Subcutaneous abdominal adipose tissue (tissue), 5 donors: ENCODE results near the gene GALNT4.
A peak's percentile ranks its signal among the peaks of the same experiment; 100 is the strongest.

Experiments used
- H3K27ac ChIP-seq: one replicate; pipeline ENCODE4 v1.7.0; 2013; ENCODE audit warnings: low read depth, mild to moderate bottlenecking, inconsistent platforms, low read length, moderate library complexity
- H3K27me3 ChIP-seq, 5 donors: one replicate each; pipeline ENCODE4 v1.7.0; 2013; ENCODE audit warnings: low read length in 5 of 5, inconsistent platforms in 1 of 5; ENCODE audit not compliant: control insufficient read depth in 5 of 5, insufficient read depth in 4 of 5
- H3K36me3 ChIP-seq, 5 donors: one replicate each; pipeline ENCODE4 v1.7.0; 2013; ENCODE audit warnings: low read length in 5 of 5; ENCODE audit not compliant: control insufficient read depth in 5 of 5, insufficient read depth in 5 of 5
- H3K4me1 ChIP-seq, 5 donors: one replicate each; pipeline ENCODE4 v1.7.0; 2013; ENCODE audit warnings: low read length in 5 of 5, mild to moderate bottlenecking in 3 of 5, moderate library complexity in 1 of 5; ENCODE audit not compliant: control insufficient read depth in 5 of 5, insufficient read depth in 5 of 5
- H3K4me3 ChIP-seq, 5 donors: one replicate each; pipeline ENCODE4 v1.7.0; 2013; ENCODE audit warnings: low read length in 5 of 5, low read depth in 1 of 5
- H3K9ac ChIP-seq, 5 donors: one replicate each; pipeline ENCODE4 v1.7.0; 2013; ENCODE audit warnings: low read length in 5 of 5, mild to moderate bottlenecking in 4 of 5, moderate library complexity in 3 of 5
- H3K9me3 ChIP-seq, 5 donors: one replicate each; pipeline ENCODE4 v1.7.0; 2013; ENCODE audit warnings: low read length in 5 of 5; ENCODE audit not compliant: control insufficient read depth in 5 of 5
- donor health status: healthy.
- donor health status: healthy.
- donor health status: healthy.
- donor health status: healthy.
- donor health status: healthy.

Gene GALNT4

GRCh38 chr12:89538897-89539296 lies 14.3 kb upstream of the GALNT4 start:
- H3K27me3 ChIP-seq: no peaks in the 10 kb centered on the region
- peaks cover 0 to 7% (median 7%) of the 10 kb centered on the region in 5 donors for H3K4me1 ChIP-seq
- H3K27ac ChIP-seq: no peak overlapping the region
- no peak overlapping the region for H3K9ac ChIP-seq
- no peak overlapping the region for H3K4me3 ChIP-seq
- H3K9me3 ChIP-seq: no peaks in the 10 kb centered on the region
- peaks cover 0 to 8% (median 0%) of the 10 kb centered on the region in 5 donors for H3K36me3 ChIP-seq

GRCh38 chr12:89537389-89537788 lies 12.8 kb upstream of the GALNT4 start:
- no peak overlapping the region for H3K9ac ChIP-seq
- no peaks in the 10 kb centered on the region for H3K9me3 ChIP-seq
- no peaks in the 10 kb centered on the region for H3K4me1 ChIP-seq
- H3K36me3 ChIP-seq: peaks cover 0 to 8% (median 0%) of the 10 kb centered on the region in 5 donors
- no peak overlapping the region for H3K4me3 ChIP-seq
- no peaks in the 10 kb centered on the region for H3K27me3 ChIP-seq
- no peak overlapping the region for H3K27ac ChIP-seq

- Histone ChIP-seq H3K9ac (no peak overlapping the region), H3K4me1 (peaks cover 0 to 13% (median 10%) of the 10 kb centered on the region in 5 donors), H3K27ac (no peak overlapping the region), H3K36me3 (no peaks in the 10 kb centered on the region), H3K4me3 (no peak overlapping the region), H3K27me3 (no peaks in the 10 kb centered on the region), H3K9me3 (no peaks in the 10 kb centered on the region)
Observed at GRCh38 chr12:89529738-89530137, 5.1 kb upstream of the GALNT4 start.

DNA sequence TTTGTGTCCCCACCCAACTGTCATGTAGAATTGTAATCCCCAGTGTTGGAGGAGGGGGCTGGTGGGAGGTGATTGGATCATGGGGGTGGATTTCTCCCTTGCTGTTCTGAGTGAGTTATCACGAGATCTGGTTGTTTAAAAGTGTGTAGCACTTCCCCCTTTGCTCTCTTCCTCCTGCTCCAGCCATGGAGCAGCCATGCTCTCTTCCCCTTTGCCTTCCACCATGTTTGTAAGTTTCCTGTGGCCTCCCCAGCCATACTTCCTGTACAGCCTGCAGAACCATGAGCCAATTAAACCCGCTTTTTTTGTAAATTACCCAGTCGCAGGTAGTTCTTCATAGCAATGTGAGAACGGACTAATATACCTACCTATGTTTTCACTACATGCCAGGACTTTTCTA lies 3.8 kb upstream of the GALNT4 start:
- H3K9me3 ChIP-seq: no peaks in the 10 kb centered on the region
- H3K27me3 ChIP-seq: no peaks in the 10 kb centered on the region
- no peak overlapping the region for H3K27ac ChIP-seq

DNA sequence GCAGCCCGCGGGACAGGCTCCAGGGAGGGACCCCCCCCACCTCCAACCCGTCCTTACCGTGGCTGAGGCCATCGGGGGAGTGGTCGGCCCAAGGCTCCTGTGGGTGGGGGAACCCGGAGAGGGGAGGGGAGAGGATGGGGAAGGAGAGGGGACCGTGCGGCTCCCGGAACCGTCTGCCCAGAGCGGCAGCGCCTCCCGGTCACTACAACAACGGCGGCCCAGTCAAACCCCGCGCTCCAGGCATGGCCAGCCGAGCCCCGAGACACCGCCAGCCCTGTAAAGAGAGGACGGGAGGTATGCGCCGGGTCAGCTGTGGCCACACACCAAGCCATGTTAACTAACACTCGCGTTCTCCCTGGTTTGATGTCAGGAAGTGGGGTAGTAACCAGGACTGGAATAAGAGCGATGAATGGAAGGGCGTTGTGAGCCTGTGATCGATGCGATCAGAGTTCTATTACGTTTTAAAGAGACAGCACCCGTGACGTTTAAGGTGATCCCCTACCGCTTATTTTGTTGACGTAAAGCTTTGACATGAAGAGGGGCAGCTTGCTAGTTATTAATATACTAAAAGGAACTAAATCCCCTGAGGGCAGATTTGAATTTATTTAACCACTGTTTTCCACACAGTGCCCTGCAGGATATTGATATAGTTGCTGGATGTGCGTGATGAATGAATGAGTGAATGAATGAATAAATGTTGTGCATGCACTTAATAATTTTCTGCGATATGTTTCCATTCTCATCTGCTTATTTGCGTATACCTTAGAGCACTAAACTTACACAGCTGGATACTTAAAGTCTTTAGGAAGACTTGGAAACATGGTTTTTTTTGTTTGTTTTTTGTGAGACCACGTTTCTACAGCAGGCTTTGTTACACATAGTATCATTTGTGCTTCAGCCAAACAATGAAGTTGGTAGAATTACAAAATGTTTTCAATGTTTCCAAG lies 1.5 kb upstream of the GALNT4 start, which contains the start of gene POC1B:
TSS of gene POC1B (minus strand) at position 224 of the 947 bp plus-strand sequence. CDS start at position 72, 152 bp downstream.
- peaks cover 2 to 45% (median 41%) of the 10 kb centered on the region in 5 donors for H3K4me1 ChIP-seq

More for the DNA sequence above, 3.8 kb upstream of the GALNT4 start:
- no peak overlapping the region for H3K4me3 ChIP-seq
- H3K9ac ChIP-seq: no peak overlapping the region
- no peaks in the 10 kb centered on the region for H3K36me3 ChIP-seq
- peaks cover under 1 to 23% (median 22%) of the 10 kb centered on the region in 5 donors for H3K4me1 ChIP-seq

DNA sequence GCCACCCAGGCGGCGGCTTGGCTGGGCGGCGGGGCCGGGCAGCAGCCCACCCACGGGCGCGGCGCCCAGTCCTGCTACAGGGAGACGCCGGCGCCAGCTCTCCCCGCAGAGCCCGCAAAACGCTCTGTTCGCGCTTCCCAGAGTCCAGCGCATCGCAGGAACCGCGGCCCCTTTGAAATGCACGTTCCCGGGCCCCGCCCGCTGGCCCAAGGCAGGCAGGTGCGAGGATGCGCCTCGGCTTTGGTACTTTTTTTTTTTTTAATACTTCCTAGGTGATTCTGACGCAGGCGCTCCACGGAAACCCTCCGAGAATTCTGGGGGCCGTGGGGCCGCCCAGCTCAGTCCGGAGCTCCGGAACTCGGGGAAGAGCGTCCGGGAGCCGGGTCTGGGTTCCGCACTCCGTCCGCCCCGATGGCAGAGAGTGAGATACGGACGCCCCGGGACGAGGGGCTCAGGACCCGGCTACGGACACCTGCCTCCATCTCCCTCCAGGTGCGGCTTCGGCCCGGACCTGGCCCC lies 768 bp upstream of the GALNT4 start:
- no peaks in the 10 kb centered on the region for H3K9me3 ChIP-seq
- peak overlapping the region; percentile 82 to 99 (median 97) for H3K4me3 ChIP-seq
- peaks cover 2 to 45% (median 41%) of the 10 kb centered on the region in 5 donors for H3K4me1 ChIP-seq
- H3K36me3 ChIP-seq: peaks cover 0 to 2% (median 0%) of the 10 kb centered on the region in 5 donors
- H3K27me3 ChIP-seq: no peaks in the 10 kb centered on the region
- H3K27ac ChIP-seq: peak overlapping the region; percentile 92
- peak overlapping the region; percentile 93 to 96 (median 94) for H3K9ac ChIP-seq

More for the DNA sequence above, 1.5 kb upstream of the GALNT4 start, which contains the start of gene POC1B:
- H3K9me3 ChIP-seq: no peaks in the 10 kb centered on the region
- peak within 1 kb of the TSS; percentile 82 to 99 (median 97) for H3K4me3 ChIP-seq
- peaks cover 0 to 2% (median 0%) of the 10 kb centered on the region in 5 donors for H3K36me3 ChIP-seq
- peak within 1 kb of the TSS; percentile 93 to 96 (median 94) for H3K9ac ChIP-seq
- peak within 1 kb of the TSS; percentile 92 for H3K27ac ChIP-seq
- no peaks in the 10 kb centered on the region for H3K27me3 ChIP-seq

DNA sequence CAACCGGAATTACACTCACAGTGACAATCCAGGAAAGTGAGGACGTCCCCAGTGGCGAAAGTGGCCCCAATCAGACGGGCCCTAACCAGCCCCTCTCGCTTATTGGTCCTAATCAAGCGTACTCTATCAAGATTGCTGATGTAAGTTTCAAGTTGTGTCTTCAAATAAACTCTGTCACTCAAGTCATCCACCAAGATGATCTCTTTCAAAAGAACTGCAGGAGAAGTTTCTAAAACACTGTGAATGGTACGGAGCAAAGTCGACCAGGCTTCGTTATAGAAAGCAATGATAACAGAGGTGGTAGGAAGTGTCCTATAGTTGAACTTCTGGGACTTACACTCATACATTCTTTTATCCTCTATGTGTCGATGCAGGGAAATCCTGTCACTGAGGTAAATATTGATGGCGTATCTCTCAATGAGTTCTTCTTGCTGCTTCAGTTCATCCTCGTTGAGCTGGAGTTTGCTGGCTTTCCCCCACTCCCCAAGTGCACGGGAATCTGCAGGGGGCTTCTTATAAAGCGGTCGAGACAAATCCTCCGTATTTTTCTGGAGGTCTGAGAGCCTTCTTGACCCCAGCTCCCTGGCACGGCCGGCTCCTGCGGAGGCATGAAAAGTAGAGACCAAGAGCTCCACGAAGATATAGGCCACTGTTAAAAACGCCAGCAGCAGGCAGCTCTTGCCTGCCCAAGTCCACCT lies 604 bp downstream of the GALNT4 start:
- Histone ChIP-seq H3K9ac (peak overlapping the region; percentile 92 to 96 (median 94)), H3K4me3 (peak overlapping the region; percentile 78 to 99 (median 97)), H3K27ac (peak overlapping the region; percentile 92), H3K9me3 (no peaks in the 10 kb centered on the region), H3K36me3 (peaks cover 0 to 2% (median 0%) of the 10 kb centered on the region in 5 donors), H3K4me1 (peaks cover 2 to 45% (median 41%) of the 10 kb centered on the region in 5 donors), H3K27me3 (no peaks in the 10 kb centered on the region)

- H3K27ac ChIP-seq: no peak overlapping the region
- peak overlapping the region in 3 of 5 donors; percentile 94 to 96 (median 95) for H3K9ac ChIP-seq
- H3K9me3 ChIP-seq: no peaks in the 10 kb centered on the region
- no peaks in the 10 kb centered on the region for H3K27me3 ChIP-seq
- peaks cover 2 to 45% (median 41%) of the 10 kb centered on the region in 5 donors for H3K4me1 ChIP-seq
- H3K4me3 ChIP-seq: peak overlapping the region in 4 of 5 donors; percentile 78 to 99 (median 90)
- peaks cover 0 to 2% (median 0%) of the 10 kb centered on the region in 5 donors for H3K36me3 ChIP-seq
Observed at GRCh38 chr12:89523393-89523792, 1.2 kb downstream of the GALNT4 start.

- H3K9ac ChIP-seq: peak overlapping the region in 1 of 5 donors; percentile 20
- no peak overlapping the region for H3K27ac ChIP-seq
- no peaks in the 10 kb centered on the region for H3K9me3 ChIP-seq
- H3K4me3 ChIP-seq: peak overlapping the region in 3 of 5 donors; percentile 4 to 21 (median 17)
- no peaks in the 10 kb centered on the region for H3K27me3 ChIP-seq
- H3K4me1 ChIP-seq: peaks cover 2 to 38% (median 36%) of the 10 kb centered on the region in 5 donors
- H3K36me3 ChIP-seq: peaks cover 0 to 2% (median 0%) of the 10 kb centered on the region in 5 donors
Observed at GRCh38 chr12:89521364-89522223, 3.0 kb downstream of the GALNT4 start.
